ENCODE data around the gene SLC27A5.
A peak's percentile ranks its signal among the peaks of the same experiment; 100 is the strongest.
"Not testable (repeated sequence)": the region's sequence is repeated elsewhere in the genome, so short reads cannot be mapped to it uniquely, and the experiment has no call there.

SLC27A5 gene

GRCh38 chr19:58473775-58474174 is 38.0 kb downstream of the SLC27A5 start:
- TF ChIP-seq, protein P1, sequence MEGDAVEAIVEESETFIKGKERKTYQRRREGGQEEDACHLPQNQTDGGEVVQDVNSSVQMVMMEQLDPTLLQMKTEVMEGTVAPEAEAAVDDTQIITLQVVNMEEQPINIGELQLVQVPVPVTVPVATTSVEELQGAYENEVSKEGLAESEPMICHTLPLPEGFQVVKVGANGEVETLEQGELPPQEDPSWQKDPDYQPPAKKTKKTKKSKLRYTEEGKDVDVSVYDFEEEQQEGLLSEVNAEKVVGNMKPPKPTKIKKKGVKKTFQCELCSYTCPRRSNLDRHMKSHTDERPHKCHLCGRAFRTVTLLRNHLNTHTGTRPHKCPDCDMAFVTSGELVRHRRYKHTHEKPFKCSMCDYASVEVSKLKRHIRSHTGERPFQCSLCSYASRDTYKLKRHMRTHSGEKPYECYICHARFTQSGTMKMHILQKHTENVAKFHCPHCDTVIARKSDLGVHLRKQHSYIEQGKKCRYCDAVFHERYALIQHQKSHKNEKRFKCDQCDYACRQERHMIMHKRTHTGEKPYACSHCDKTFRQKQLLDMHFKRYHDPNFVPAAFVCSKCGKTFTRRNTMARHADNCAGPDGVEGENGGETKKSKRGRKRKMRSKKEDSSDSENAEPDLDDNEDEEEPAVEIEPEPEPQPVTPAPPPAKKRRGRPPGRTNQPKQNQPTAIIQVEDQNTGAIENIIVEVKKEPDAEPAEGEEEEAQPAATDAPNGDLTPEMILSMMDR (IDR thresholded peaks at IDR 0.05; ENCODE audit: extremely low read depth, missing control alignments): no peak
- no peak for DNase-seq (ENCODE audit: low spot score)

DNA sequence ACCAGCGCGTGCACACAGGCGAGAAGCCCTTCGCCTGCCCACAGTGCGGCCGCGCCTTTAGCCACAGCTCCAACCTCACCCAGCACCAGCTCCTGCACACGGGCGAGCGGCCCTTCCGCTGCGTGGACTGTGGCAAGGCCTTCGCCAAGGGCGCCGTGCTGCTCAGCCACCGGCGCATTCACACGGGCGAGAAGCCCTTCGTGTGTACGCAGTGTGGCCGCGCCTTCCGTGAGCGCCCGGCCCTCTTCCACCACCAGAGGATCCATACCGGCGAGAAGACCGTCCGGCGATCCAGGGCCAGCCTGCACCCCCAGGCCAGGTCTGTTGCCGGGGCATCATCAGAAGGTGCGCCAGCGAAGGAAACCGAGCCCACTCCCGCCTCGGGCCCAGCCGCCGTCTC is 40.1 kb downstream of the SLC27A5 start:
- TF ChIP-seq, protein P1 (IDR thresholded peaks at IDR 0.05; ENCODE audit: extremely low read depth, missing control alignments): no peak
- DNase-seq (ENCODE audit: low spot score): no peak

DNA sequence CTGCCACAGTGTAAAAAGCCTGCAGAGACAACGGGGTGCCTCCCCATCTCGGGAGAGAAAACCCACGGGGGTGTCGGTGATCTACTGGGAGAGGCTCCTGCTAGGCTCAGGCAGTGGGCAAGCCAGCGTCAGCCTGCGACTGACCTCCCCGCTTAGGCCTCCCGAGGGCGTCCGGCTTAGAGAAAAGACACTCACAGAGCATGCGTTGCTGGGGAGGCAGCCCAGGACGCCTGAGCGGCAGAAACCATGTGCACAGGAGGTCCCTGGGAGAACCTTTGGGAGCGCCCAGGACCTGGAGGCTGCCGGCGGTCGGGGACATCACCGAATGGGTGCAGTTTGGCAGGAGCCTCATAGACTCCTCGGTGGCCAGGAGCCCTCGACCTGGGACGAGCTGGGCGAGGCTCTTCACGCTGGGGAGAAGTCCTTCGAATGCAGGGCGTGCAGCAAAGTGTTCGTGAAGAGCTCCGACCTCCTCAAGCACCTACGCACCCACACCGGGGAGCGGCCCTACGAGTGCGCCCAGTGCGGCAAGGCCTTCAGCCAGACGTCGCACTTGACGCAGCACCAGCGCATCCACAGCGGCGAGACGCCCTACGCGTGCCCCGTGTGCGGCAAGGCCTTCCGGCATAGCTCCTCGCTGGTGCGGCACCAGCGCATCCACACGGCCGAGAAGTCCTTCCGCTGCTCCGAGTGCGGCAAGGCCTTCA is 40.8 kb downstream of the SLC27A5 start:
- DNase-seq (ENCODE audit: low spot score): not testable (repeated sequence)

DNA sequence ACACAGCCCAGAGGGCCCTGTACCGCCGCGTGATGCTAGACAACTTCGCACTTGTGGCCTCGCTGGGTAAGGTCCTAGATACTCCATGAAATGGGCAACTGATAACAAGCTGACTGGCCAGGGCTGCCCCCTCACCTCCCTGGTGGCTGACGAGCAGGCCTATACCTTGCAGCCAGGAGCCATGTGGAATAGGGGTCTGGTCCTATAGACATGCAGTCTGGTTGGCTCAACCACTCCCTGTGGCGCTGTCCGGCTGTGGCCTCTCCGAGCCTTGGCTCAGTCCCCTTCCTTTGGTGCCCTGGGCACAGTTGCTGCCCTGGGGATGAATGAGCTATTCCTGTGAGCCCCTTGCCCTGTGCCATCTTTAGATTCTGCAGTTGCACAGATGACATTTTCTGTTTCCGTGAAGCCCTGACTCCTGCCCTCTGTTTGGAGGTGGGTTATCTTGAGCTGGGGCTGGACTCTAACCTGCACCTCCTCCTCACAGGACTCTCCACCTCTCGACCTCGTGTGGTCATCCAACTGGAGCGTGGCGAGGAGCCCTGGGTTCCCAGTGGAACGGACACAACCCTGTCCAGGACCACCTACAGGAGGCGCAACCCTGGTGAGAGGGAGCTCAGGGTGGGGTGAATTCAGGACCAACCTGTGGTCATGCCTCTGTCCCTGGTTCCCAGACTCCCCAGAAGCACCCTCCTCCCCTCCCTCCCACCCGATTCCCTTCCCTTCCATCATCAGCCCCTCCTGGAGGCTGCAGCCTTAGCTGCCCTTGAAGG is 42.4 kb downstream of the SLC27A5 start:
- TF ChIP-seq, protein P1 (IDR thresholded peaks at IDR 0.05; ENCODE audit: extremely low read depth, missing control alignments): no peak
- no peak for DNase-seq (ENCODE audit: low spot score)

DNA sequence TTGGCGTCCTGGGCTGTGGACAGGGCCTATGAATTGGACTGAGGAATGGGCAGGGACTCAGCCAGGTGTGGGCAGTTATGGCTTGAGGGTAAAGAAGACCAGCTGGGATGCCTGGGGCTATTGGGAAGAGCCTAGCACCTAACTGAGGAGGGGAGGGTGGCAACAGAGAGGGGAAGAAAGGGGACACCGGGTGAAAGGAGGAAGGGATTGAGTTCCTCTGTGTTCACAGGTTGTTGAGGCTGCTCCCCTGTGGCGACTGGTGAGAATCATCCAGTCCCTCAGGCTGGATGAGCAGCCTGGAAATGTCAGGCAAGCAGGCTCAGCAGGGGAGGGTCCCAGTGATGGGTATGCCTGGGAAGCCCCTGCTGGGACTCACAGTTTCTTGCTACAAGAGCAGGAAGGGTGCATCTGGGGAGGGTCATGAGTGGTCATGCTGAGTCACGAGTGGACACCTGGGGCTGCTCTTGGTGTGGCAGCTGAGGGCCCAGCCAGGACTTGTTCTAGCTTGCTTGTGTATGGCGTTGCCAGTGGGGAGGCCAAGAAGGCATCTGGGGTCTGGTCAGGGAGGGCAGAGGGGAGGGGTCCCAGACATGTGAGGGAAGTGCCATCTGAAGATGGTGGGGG is 43.5 kb downstream of the SLC27A5 start:
- peak; percentile 25 for DNase-seq (ENCODE audit: low spot score)
- TF ChIP-seq, protein P1 (IDR thresholded peaks at IDR 0.05; ENCODE audit: extremely low read depth, missing control alignments): no peak

DNA sequence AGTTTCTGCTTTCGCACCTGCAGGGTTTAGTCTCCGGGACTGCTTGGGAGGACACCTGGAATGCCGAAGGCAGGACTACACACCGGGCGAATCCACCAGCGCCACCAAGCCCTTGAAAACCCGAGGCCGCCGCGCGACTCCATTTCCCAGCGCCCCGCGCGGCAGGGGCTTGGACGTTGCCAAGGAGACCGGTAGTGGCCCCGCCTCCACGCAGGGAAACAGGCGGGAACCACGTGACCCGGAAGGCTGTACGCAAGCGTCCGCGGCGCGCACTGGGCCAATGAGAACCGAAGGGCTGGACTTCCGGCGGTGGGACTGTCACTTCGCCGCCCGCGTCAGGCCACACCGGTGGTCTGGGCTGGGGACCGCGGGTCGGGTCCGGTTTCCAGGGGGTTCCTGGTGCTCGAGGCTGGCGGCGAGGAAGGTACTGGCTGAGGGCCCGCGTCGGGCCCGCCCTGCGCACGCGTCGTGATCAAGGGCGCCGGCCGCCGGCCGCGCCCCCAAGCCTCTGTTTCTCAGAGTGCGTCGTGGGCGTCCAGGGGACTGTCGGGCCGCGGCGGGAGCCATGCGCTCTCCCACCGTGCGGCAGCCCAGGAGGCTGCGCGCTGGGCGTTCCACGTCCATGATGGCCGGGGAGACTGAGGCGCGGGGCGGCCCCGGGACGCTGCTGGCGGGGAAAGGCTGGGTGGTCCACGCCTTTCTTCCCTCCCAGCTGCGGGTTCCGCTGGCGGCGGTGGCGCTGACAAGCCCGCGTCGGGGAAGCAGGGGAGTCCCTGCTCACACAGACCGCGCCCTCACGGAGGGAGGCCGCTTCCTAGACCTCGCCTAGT is 44.8 kb downstream of the SLC27A5 start, which contains the start of gene ZNF324:
TSS of gene ZNF324 (plus strand) at position 321 of the 830 bp plus-strand sequence. CDS start 2,106 bp downstream, outside the sequence.
- TF ChIP-seq, protein P1 (IDR thresholded peaks at IDR 0.05; ENCODE audit: extremely low read depth, missing control alignments): no peak
- DNase-seq (ENCODE audit: low spot score): peak; percentile 99

DNA sequence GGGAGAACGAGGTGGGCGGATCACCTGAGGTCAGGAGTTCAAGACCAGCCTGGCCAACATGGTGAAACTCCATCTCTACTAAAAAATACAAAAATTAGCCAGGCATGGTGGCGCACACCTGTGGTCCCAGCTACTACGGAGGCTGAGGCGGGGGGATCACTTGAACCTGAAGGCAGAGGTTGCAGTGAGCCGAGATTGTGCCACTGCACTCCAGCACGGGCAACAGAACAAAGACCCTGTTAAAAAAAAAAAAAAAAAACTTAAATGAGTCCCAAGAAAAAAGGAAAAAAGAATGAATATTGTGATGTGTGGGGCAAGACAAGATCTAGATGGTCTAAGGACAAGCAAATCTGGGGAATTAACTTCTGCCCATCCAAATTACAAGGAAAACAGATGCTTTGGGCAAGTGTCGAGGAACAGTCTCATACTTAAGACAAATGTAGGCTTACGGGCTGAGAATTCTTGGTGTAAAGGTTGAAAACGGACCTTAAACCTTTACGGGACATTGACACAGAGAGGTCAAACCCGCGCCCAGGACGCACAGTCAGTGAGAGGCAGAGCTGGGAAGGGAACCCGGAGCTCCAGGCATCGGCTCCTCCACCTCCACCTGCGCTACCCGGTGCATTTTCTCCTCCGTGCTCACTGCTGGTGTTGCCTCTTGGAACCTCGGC is 45.6 kb downstream of the SLC27A5 start:
- DNase-seq (ENCODE audit: low spot score): no peak

More for the DNA sequence above, 45.6 kb downstream of the SLC27A5 start:
- TF ChIP-seq, protein P1 (IDR thresholded peaks at IDR 0.05; ENCODE audit: extremely low read depth, missing control alignments): no peak
